GM12874 (cell line): ENCODE data around the gene SPATA31D4.

ENCODE experiments used
- TF ChIP-seq, protein P1 (sequence below): IDR thresholded peaks from 2 replicates; pipeline ENCODE4 v1.5.1; 2011; ENCODE audit warnings: low read depth, mild to moderate bottlenecking, control low read depth, low read length, moderate library complexity; ENCODE audit not compliant: insufficient read depth

Gene SPATA31D4

DNA sequence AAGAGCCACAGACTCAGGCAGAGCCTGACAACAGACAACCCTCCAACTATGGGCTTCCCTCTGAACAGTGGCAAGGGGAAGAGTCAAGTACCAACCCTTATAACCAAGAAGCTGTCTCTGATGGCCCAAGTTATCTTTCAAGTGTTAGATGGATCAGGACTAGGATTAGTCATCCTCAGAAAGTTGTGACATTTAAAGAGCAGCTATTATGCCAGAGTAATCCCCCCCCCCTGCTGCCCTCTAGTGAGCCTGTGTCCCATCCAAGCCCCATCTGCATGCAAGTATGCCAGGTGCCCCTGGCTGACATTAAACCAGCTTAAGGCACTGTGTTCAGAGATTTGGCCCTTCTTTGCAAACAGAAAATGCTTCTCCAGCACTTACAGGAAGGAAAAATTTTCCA, 43.5 kb downstream of the SPATA31D4 start:
- TF ChIP-seq, protein P1, sequence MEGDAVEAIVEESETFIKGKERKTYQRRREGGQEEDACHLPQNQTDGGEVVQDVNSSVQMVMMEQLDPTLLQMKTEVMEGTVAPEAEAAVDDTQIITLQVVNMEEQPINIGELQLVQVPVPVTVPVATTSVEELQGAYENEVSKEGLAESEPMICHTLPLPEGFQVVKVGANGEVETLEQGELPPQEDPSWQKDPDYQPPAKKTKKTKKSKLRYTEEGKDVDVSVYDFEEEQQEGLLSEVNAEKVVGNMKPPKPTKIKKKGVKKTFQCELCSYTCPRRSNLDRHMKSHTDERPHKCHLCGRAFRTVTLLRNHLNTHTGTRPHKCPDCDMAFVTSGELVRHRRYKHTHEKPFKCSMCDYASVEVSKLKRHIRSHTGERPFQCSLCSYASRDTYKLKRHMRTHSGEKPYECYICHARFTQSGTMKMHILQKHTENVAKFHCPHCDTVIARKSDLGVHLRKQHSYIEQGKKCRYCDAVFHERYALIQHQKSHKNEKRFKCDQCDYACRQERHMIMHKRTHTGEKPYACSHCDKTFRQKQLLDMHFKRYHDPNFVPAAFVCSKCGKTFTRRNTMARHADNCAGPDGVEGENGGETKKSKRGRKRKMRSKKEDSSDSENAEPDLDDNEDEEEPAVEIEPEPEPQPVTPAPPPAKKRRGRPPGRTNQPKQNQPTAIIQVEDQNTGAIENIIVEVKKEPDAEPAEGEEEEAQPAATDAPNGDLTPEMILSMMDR: no peak

DNA sequence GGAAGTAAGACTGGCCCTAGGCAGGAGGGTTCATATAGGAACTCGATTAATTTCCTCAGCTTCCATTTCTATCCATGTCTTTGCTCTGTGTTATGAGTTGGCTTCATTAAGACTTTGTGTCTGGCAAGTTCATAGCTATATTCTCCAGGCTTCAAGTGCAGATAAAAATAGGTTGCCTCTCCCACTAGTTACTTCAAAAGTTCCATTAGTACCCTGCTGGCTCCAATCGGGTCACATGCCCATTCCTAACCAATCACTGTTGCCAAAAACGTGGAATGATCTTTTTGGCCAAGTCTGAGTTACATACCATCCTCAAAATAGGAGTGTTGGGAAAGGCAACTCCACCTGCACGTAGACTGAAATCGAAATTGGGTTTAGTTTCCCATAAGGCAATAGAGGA, 46.5 kb downstream of the SPATA31D4 start:
- TF ChIP-seq, protein P1: no peak

GRCh38 chr9:81976351-81976750, 48.1 kb downstream of the SPATA31D4 start:
- TF ChIP-seq, protein P1: no peak

DNA sequence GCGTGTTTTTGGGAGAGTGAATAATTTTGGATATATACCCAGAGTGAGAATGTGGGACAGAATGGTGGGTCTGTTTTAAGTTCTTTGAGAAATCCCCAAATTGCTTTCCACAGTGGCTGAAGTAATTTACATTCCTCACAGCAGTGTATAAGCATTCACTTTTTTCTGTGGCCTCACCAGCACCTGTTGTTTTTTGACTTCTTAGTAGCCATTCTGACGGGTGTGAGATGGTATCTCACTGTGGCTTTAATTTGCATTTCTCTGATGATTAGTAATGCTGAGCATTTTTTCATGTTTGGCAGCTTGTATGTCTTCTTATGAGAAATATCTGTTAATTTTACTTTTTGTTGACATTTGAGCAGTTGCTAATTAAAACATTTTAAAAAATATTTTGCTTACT, 51.0 kb downstream of the SPATA31D4 start:
- TF ChIP-seq, protein P1: no peak

DNA sequence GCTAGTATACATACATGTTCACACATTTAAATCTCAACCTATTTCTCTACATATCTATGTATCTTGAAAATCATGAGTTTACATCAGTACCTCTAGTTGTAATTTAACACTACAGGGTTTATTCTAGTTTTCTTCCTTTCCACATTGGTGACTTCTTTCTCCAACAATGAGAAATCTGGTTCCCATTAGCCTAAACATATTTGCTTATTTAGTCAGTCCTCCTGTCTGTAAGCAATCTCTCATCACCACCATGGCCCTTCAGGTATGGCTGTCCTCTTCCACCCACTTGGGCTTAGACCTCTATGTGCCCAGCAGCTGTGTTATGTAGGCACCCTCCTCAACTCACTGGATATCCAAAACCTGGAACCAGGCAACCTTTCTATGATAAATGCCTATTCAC, 52.3 kb downstream of the SPATA31D4 start:
- TF ChIP-seq, protein P1: no peak

DNA sequence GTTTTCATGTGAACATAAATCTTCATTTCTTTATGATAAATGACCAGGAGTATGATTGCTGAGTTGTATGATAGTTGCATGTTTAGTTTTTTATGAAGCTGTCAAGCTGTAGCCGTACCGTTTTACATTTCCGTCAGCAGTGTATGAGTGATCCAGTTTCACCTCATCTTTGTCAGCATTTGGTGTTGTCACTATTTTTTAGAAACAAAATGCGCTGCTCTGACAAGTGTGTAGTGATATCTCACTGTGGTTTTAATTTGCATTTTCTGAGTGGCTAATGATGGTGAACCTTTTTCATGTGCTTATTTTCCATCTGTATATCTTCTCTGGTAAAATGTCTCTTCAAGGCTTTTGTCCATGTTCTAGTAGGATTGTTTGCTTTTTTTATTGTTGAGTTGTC, 53.7 kb downstream of the SPATA31D4 start:
- TF ChIP-seq, protein P1: no peak
